GM21528 (cell line): Measurements from ENCODE around the gene CLDN24.

Experiments
- ATAC-seq: cut with Tn5 transposase; IDR thresholded peaks from one replicate; pipeline ENCODE4 v1.9.1; 2021; ENCODE audit warnings: mild to moderate bottlenecking, moderate library complexity; ENCODE audit not compliant: unreplicated experiment, low FRiP score

Gene CLDN24

DNA sequence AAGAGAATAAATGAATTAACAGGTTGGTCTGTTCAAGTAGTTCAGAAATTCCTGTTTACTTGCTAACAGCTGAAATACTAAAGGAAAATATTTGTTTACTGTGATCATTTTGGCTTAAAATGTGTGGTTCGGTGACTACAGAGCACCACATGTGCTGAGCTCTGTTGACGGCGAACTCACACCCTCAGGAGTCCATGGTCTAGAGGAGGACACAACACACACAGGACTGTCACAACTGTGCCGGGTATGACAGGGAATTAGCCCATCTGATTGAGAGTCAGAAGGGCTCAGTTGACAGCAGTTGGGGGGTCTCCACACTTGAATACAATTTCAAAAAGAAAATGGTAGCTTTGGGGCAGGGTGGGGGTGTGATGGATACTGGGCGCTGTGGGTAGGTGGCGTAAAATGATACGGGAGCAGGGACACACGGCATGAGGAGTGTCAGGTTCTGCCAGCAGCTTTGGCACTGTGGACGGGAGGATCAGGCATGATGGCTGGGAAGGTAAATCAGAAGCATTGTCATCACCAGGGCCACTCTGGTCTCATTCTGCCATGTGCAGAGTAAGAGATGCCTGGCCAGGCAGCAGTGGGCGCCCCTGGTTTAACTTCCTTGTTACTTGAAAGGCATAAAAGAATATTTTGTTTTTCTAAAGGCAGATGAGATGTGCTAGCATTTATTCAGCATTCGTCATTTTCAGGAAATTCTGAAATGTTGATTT, 35.5 kb downstream of the CLDN24 start:
- no peak for ATAC-seq

DNA sequence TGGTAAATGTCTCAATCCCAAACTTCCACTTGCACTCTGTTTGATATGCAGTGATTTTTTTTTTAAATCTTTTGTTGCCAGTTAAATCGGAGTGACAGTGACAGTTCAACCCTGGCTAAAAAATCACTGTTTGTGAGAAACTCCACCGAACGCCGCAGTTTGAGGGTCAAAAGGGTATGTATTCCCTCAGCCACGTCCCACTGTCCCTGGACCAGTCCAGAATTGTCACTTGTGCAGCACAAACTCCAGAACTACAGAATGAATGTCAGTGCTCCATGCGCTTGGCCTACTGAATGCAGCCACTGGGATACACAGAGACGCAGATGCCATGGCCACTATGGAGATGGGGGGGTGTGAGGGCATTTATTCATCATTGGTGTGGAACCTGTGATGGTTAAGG, 36.3 kb downstream of the CLDN24 start:
- no peak for ATAC-seq

DNA sequence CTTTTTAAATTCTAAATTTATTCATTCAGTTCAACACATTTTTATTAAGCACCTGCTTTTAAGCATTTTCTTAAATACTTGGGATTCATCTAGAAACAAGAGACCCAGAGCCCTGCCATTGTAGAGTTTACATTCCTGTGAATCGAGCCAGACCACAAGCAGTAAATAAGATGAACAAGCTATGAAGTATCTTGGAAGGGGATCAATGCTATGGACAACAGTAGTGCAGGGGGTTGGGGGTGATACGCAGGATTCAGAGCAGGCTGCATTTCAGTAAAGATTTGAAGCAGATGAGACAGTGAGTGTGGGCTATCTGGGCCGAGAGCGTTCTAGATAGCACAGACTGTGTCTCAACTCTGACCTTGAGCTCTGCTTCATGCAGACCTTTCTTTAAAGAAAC, 37.3 kb downstream of the CLDN24 start:
- no peak for ATAC-seq

DNA sequence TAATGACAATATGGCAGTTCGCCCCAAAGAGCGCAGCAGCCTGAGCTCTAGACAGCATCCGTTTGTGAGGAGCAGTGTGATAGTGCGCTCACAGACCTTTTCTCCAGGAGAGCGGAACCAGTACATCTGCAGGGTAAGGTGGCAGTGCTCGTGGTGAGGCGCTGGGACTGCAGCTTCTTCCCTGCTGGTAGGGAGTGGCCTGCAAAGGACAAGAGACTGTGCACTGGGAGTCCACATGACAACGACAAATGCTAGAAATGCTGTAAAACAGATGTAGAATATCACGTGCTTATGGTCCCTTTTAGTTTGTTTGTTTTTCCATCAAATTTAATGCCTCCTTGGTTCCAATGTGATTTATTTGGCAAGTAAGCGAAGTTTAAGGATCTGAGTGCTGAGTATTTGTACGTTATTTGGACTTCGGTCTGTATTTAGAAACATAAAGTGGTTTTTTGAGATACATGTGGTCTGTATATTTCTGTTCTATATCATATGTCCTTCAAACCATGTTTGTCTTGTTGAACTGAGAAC, 37.9 kb downstream of the CLDN24 start:
- ATAC-seq, result no peak

DNA sequence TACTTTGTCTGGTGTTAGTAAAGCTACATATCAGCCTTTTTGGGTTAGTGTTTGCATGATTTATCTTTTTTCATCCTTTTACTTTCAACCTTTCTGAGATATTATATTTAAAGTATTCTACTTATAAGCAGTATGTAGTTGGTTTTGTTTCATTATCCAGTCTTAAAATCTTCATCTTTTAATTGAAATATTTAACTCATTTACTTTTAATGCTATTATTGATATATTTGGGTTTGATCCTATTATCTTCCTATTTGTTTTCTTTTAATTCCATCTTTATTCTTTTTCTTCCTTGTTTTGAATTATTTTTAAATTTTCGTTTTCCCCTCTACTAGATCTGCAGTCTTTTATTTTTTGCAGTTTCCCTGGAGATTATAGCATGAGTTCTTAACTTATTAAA, 46.1 kb downstream of the CLDN24 start:
- ATAC-seq, result no peak

DNA sequence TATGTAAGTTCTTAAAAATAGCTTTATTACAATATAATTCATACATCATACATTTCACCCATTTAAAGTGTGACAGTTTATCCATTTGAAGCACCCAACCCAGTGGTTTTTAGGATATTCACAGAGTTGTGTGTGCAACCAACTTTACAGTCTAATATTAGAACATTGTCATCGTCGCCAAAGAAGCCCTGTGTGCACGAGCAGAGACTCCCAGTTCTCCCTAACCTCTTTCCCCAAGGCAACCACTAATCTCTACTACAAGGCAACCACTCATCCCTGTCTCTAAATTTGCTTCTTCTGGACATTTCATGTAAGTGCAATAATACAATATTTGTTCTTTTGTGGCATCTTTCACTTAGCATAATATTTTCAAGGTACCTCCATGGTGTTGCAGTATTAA, 49.8 kb downstream of the CLDN24 start:
- no peak for ATAC-seq
